B cell (primary cell): ENCODE measurements around the gene SELENBP1. TPM values are rescaled to one million over a fixed set of nuclear protein-coding genes. Genes with fewer than 3 reads are reported as not detected.

Source experiments
- ATAC-seq: fragments of 200-7000 bp; cut with Tn5 transposase; one replicate; pipeline ENCODE4 v1.10.0; 2021; ENCODE audit warnings: low read depth, mild to moderate bottlenecking, moderate number of reproducible peaks, moderate library complexity
- CTCF ChIA-PET: fragments of 350-600 bp; sonication (Branson Sonifier 250); formaldehyde crosslinking; loops from one replicate; lab custom pipeline; 2021; ENCODE audit warnings: antibody characterized with exemption, inconsistent platforms; lab: Charles Lee
- POLR2A ChIA-PET: fragments of 350-600 bp; sonication (Branson Sonifier 250); formaldehyde crosslinking; loops from one replicate; lab custom pipeline; 2021; ENCODE audit warnings: antibody characterized with exemption; lab: Charles Lee
- DNase-seq: peaks from one replicate; pipeline ENCODE4 v3.0.0; 2013
- H2AFZ ChIP-seq: 2 replicates; pipeline ENCODE4 v1.6.1; 2012; ENCODE audit warnings: mild to moderate bottlenecking, low read depth, low read length; ENCODE audit not compliant: insufficient read depth, poor library complexity, severe bottlenecking
- H3K27ac ChIP-seq, 2 donors: 1 replicate in 1 of 2; 2 replicates in 1 of 2; pipeline ENCODE4 v1.5.1; 2012 to 2013; ENCODE audit warnings: low read length in 2 of 2, mild to moderate bottlenecking in 2 of 2, moderate library complexity in 1 of 2
- H3K27me3 ChIP-seq, 4 experiments: fragments of 200-600 bp in 1 of 4; sonication (generic) in 1 of 4; replicated peaks in 1 of 4; 1 replicate in 2 of 4; 2 replicates in 2 of 4; pipeline versions ENCODE4 v1.6.1 to v1.7.0; 2013 to 2016; ENCODE audit warnings: low read length in 3 of 4, mild to moderate bottlenecking in 2 of 4, mixed read lengths in 1 of 4, moderate library complexity in 1 of 4; ENCODE audit not compliant: insufficient read depth in 4 of 4, control insufficient read depth in 3 of 4; ENCODE audit errors: control extremely low read depth in 1 of 4
- H3K36me3 ChIP-seq, 2 experiments: replicated peaks in 1 of 2; 1 replicate in 1 of 2; 2 replicates in 1 of 2; pipeline versions ENCODE4 v1.6.1 to v1.7.1; 2013; ENCODE audit warnings: low read length in 1 of 2; ENCODE audit not compliant: insufficient read depth in 2 of 2, control insufficient read depth in 1 of 2; ENCODE audit errors: control extremely low read depth in 1 of 2, extremely low read depth in 1 of 2
- H3K4me1 ChIP-seq, 2 donors: fragments of 200-600 bp in 1 of 2; sonication (generic) in 1 of 2; 1 replicate in 1 of 2; 2 replicates in 1 of 2; pipeline versions ENCODE4 v1.5.1 to v1.6.1; 2013 to 2017; ENCODE audit warnings: low read length in 2 of 2; ENCODE audit not compliant: control insufficient read depth in 2 of 2, insufficient read depth in 2 of 2
- H3K4me2 ChIP-seq: replicated peaks from 2 replicates; pipeline ENCODE3; 2012; ENCODE audit warnings: mild to moderate bottlenecking, low read depth, low read length; ENCODE audit not compliant: poor library complexity, severe bottlenecking
- H3K4me3 ChIP-seq, 5 experiments: fragments of 200-600 bp in 1 of 5; sonication (generic) in 1 of 5; 1 replicate in 3 of 5; 2 replicates in 2 of 5; pipeline versions ENCODE4 v1.5.1 to v1.7.0; 2011 to 2016; ENCODE audit warnings: low read length in 4 of 5, mild to moderate bottlenecking in 4 of 5, low read depth in 2 of 5, control low read depth in 1 of 5, moderate library complexity in 1 of 5; ENCODE audit not compliant: insufficient read depth in 1 of 5; ENCODE audit errors: control extremely low read depth in 1 of 5, extremely low read depth in 1 of 5
- H3K79me2 ChIP-seq: fragments of 200-600 bp; sonication (generic); one replicate; pipeline ENCODE4 v1.6.0; 2016; ENCODE audit warnings: low read length; ENCODE audit not compliant: control insufficient read depth, insufficient read depth
- H3K9ac ChIP-seq: fragments of 200-600 bp; sonication (generic); 2 replicates; pipeline ENCODE4 v1.6.1; 2017; ENCODE audit warnings: mild to moderate bottlenecking, low read length, moderate library complexity
- H3K9me3 ChIP-seq, 3 donors: one replicate each; pipeline versions ENCODE4 v1.6.1 to v1.7.1; 2013; ENCODE audit warnings: low read length in 2 of 3; ENCODE audit not compliant: control insufficient read depth in 2 of 3, insufficient read depth in 1 of 3; ENCODE audit errors: control extremely low read depth in 1 of 3
- H4K20me1 ChIP-seq: 2 replicates; pipeline ENCODE4 v1.6.0; 2012; ENCODE audit warnings: mild to moderate bottlenecking, low read length; ENCODE audit not compliant: insufficient read depth, control insufficient read depth, poor library complexity, severe bottlenecking
- H3K27ac Mint-ChIP-seq: one replicate; pipeline ENCODE4 v1.8.0; 2021; ENCODE audit warnings: mixed read lengths
- H3K27me3 Mint-ChIP-seq: one replicate; pipeline ENCODE4 v1.8.0; 2021; ENCODE audit warnings: mixed read lengths
- H3K4me1 Mint-ChIP-seq: one replicate; pipeline ENCODE4 v1.8.0; 2021; ENCODE audit warnings: mixed read lengths
- H3K4me3 Mint-ChIP-seq: one replicate; pipeline ENCODE4 v1.8.0; 2021; ENCODE audit warnings: mixed read lengths
- H3K9me3 Mint-ChIP-seq: one replicate; pipeline ENCODE4 v1.8.0; 2022; ENCODE audit warnings: mixed read lengths; ENCODE audit not compliant: insufficient read depth
- CTCF ChIP-seq: fragments of 200-600 bp; IDR thresholded peaks from one replicate; pipeline ENCODE4 v1.8.0; 2022; ENCODE audit warnings: antibody characterized with exemption, mild to moderate bottlenecking
- EZH2 ChIP-seq: IDR thresholded peaks from 2 replicates; pipeline ENCODE4 v1.6.1; 2012; ENCODE audit warnings: borderline replicate concordance, low read depth, mild to moderate bottlenecking, moderate library complexity, low read length; ENCODE audit not compliant: insufficient read depth, poor library complexity, severe bottlenecking
- WGBS: methylation state at CpG from one replicate; pipeline ENCODE4 v1.1.5; 2013; ENCODE audit warnings: missing lambda C conversion rate; ENCODE audit not compliant: insufficient coverage; 5-methylcytosine and 5-hydroxymethylcytosine counted together
- intact Hi-C: fragments of 100-400 bp; cut with micrococcal nuclease; formaldehyde crosslinking; loops from one replicate; pipeline ENCODE4 v1.10.0; 2022
- polyA plus RNA-seq: library from polyadenylated mRNA; depleted of rRNA; stranded (reverse); fragments of >200 nt; gene quantifications from 2 replicates; pipeline ENCODE4 v1.2.3, GENCODE V29; 2012
- total RNA-seq, 2 donors: library from RNA; stranded (reverse); fragments of 120-200 nt in 1 of 2; gene quantifications; 1 replicate in 1 of 2; 2 replicates in 1 of 2; pipeline versions ENCODE4 v1.2.3 to v1.2.4, GENCODE V29; 2013 to 2022

The SELENBP1 gene
- total and polyA plus RNA-seq, 2 donors (not counting 1 experiment from before 2014, with no cell fraction given) = 0.37 TPM; not detected in 1

- Histone ChIP-seq H3K79me2 (no peaks in the 10 kb centered on the region), H3K9me3 (no peaks in the 10 kb centered on the region), H3K27me3 (no peaks in the 10 kb centered on the region), H3K27ac (no peak overlapping the region), H3K9ac (no peak overlapping the region), H3K4me2 (no peak overlapping the region), H3K4me3 (no peak overlapping the region), H4K20me1 (no peaks in the 10 kb centered on the region), H2AFZ (no peak overlapping the region), H3K36me3 (peaks cover 7 to 63% of the 10 kb centered on the region in 2 experiments), H3K4me1 (no peaks in the 10 kb centered on the region)
- intact Hi-C loops = no loop called here
- no peak for DNase-seq
- no peak overlapping the region for H3K27ac Mint-ChIP-seq
- ATAC-seq = no peak
- H3K4me1 Mint-ChIP-seq = no peaks in the 10 kb centered on the region
- TF ChIP-seq CTCF (no peak), EZH2 (no peak)
- POLR2A ChIA-PET = no interaction called here
- H3K27me3 Mint-ChIP-seq = no peaks in the 10 kb centered on the region
- WGBS = no CpG with 5 or more reads among the region's 3 CpGs
- CTCF ChIA-PET = interaction anchor here (0.6 to 1.1 kb wide), 2 partner anchors 27 to 464 kb away, joined by 3 to 4 read pairs; no protein-coding TSS in a partner anchor
- no peaks in the 10 kb centered on the region for H3K9me3 Mint-ChIP-seq
- H3K4me3 Mint-ChIP-seq = no peak overlapping the region
These were observed 45.6 kb upstream of the SELENBP1 start for GRCh38 chr1:151418081-151418480.

GRCh38 chr1:151416231-151416630 is 43.7 kb upstream of the SELENBP1 start:
- Mint-ChIP-seq H3K4me1 (no peaks in the 10 kb centered on the region), H3K9me3 (no peaks in the 10 kb centered on the region), H3K27ac (no peak overlapping the region), H3K27me3 (no peaks in the 10 kb centered on the region), H3K4me3 (no peak overlapping the region)
- Histone ChIP-seq H3K36me3 (peaks cover 7 to 61% of the 10 kb centered on the region in 2 experiments), H3K4me1 (no peaks in the 10 kb centered on the region), H3K27me3 (no peaks in the 10 kb centered on the region), H2AFZ (no peak overlapping the region), H3K4me2 (no peak overlapping the region), H4K20me1 (no peaks in the 10 kb centered on the region), H3K27ac (no peak overlapping the region), H3K9me3 (no peaks in the 10 kb centered on the region), H3K79me2 (no peaks in the 10 kb centered on the region), H3K4me3 (no peak overlapping the region), H3K9ac (no peak overlapping the region)
- POLR2A ChIA-PET = no interaction called here
- TF ChIP-seq EZH2 (no peak), CTCF (no peak)
- WGBS = 100% methylated on average over 3 of the region's 4 CpGs
- intact Hi-C loops = no loop called here
- no peak for ATAC-seq
- CTCF ChIA-PET = no interaction called here
- DNase-seq = no peak
